ENCODE results near the gene PKMYT1. TPM values are rescaled to one million over a fixed set of nuclear protein-coding genes. Genes with fewer than 3 reads are reported as not detected.
"Not testable (repeated sequence)": the region's sequence is repeated elsewhere in the genome, so short reads cannot be mapped to it uniquely, and the experiment has no call there.

The PKMYT1 gene
- total and polyA plus RNA-seq, 11 donors = 0.72 to 11.9 (median 1.2) TPM

DNA sequence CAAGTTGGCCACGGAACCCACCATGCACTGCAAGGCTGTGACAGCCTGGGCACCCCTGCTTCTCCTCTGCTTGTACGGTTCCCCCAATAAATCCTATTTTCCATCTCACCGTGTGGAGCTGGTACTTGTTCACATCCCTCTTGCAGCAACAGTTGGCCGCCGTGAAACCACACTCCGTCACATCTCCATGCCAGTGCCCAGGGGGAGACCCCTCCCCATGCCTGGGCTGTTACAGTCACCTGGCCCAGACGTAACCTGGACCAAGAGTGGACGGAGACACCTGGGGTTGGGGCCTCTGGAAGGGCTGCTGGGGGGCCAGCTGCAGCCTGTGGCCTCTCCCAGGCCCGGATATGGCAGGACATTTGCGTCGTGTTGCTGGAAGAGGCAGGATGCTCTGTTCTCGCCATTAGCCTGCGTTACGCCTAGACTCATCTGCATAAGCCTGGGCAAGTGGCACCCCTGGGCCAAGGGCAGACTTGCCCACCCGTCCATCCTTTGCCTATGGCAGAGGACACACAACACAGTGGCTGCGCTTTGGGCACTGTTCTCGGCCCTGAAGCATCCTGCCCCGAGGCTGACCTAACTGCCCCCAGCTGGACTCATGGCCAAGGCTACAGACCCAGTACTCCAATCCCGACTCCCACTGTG is 30.4 kb downstream of the PKMYT1 start:
- Histone ChIP-seq H3K27ac (no peak overlapping the region), H3K4me1 (no peaks in the 10 kb centered on the region), H3K4me3 (no peak overlapping the region), H3K27me3 (peaks cover 0 to 11% (median 3%) of the 10 kb centered on the region in 9 donors), H3K36me3 (peaks cover 0 to 31% (median 24%) of the 10 kb centered on the region in 9 donors), H3K9me3 (no peaks in the 10 kb centered on the region)
- DNase-seq (no peak), ATAC-seq (peak in 1 of 4 donors; percentile 4)
- intact Hi-C loops (cut with DNase I) = no loop called here
- WGBS, 4 donors = 85 to 92% (median 90%) methylated on average over 14 to 19 of the region's 19 CpGs
- TF ChIP-seq POLR2A (IDR thresholded peaks at IDR 0.05) = no peak
- TF ChIP-seq, protein P1, sequence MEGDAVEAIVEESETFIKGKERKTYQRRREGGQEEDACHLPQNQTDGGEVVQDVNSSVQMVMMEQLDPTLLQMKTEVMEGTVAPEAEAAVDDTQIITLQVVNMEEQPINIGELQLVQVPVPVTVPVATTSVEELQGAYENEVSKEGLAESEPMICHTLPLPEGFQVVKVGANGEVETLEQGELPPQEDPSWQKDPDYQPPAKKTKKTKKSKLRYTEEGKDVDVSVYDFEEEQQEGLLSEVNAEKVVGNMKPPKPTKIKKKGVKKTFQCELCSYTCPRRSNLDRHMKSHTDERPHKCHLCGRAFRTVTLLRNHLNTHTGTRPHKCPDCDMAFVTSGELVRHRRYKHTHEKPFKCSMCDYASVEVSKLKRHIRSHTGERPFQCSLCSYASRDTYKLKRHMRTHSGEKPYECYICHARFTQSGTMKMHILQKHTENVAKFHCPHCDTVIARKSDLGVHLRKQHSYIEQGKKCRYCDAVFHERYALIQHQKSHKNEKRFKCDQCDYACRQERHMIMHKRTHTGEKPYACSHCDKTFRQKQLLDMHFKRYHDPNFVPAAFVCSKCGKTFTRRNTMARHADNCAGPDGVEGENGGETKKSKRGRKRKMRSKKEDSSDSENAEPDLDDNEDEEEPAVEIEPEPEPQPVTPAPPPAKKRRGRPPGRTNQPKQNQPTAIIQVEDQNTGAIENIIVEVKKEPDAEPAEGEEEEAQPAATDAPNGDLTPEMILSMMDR (IDR thresholded peaks at IDR 0.05) = no peak

DNA sequence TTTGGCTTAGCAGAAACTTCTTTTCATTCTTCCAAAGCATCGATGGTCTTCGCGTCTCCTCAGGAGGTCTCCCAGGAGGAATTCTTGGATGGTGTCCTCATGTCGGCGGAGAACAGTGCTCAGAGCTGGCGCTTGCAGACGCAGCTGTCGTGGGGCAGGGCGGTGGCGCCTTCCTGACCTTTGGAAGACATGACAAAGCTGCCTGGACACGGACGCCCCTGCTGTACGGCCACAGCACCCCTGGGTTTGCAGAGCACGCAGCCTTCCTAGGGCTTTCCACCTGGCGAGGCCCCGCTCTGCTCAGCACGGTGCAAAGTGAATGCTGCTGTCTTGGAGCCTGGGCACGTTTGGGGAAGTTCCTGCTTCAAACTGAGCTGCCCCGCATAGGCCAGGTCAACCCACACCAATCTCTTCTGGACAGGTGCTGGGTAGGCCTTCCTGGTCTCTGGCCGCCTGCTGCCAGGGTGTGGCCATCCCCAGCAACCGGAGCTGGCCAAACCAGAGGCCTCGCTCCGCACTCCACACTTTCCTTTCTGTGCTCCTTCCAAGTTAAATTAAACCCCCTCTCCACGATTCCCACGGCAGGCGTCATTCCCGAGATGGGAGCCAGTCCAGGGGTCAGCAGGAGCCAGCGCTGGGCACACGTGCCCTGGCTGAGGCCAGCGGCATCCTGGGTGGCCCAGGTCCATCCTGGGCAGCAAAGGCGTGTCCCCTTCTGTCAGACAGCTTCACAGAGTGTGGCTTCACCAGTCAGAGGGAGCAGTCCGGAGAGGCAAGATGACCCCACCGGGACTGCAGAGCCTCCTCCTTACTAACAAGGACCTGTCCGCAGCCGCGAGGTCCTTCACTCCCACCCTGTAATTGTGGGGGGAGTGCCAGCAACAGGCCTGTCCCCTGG is 31.2 kb downstream of the PKMYT1 start:
- Histone ChIP-seq H3K4me3 (no peak overlapping the region), H3K27ac (no peak overlapping the region), H3K4me1 (no peaks in the 10 kb centered on the region), H3K36me3 (peaks cover 0 to 38% (median 29%) of the 10 kb centered on the region in 9 donors), H3K27me3 (peaks cover 0 to 5% (median 0%) of the 10 kb centered on the region in 9 donors), H3K9me3 (no peaks in the 10 kb centered on the region)
- DNase-seq (peak in 1 of 5 donors; percentile 51), ATAC-seq (peak in 1 of 4 donors; percentile 19)
- 80 to 89% (median 86%) methylated on average over 35 to 36 of the region's 36 CpGs for WGBS, 4 donors
- no peak for TF ChIP-seq POLR2A (IDR thresholded peaks at IDR 0.05)
- TF ChIP-seq, protein P1 (IDR thresholded peaks at IDR 0.05) = no peak
- intact Hi-C loops (cut with DNase I) = no loop called here

DNA sequence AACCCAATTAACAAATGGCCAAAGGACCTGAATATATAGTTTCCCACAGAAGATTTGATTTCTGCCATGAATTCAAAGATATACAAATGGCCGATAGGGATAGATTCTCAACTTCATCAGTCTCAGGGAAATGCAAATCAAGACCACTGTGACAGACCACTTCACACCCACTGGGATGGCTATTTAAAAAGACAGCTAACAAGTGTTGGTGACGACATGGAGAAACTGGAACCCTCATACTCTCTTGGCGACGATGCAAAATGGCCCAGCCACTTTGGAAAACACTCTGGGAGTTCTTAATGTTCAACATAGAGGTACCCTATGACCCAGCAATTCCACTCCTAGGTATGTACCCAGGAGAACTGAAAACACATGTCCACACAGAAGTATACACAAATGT is 33.6 kb downstream of the PKMYT1 start:
- Histone ChIP-seq H3K36me3 (peaks cover 0 to 62% (median 43%) of the 10 kb centered on the region in 9 donors), H3K4me3 (no peak overlapping the region), H3K4me1 (no peaks in the 10 kb centered on the region), H3K27me3 (no peaks in the 10 kb centered on the region), H3K27ac (no peak overlapping the region), H3K9me3 (no peaks in the 10 kb centered on the region)
- no peak for DNase-seq
- intact Hi-C loops (cut with DNase I) = no loop called here
- 95 to 98% (median 96%) methylated on average over 4 of the region's 4 CpGs for WGBS, 4 donors
- no peak for ATAC-seq
- TF ChIP-seq POLR2A (IDR thresholded peaks at IDR 0.05) = no peak
- TF ChIP-seq, protein P1 (IDR thresholded peaks at IDR 0.05) = no peak

DNA sequence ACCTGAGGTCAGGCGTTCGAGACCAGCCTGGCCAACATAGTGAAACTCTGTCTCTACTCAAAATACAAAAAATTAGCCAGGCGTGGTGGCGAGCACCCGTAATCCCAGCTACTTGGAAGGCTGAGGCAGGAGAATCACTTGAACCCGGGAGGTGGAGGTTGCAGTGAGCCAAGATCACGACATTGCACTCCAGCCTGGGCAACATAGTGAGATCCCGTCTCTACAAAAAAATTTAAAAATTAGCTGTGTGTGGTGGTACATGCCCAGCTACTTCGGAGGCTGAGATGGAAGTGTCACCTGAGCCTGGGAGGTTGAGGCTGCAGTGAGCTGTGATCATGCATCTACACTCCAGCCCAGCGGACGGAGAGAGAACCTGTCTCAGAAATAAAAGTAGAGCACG is 36.5 kb downstream of the PKMYT1 start:
- 75 to 92% (median 88%) methylated on average over 11 to 12 of the region's 12 CpGs for WGBS, 4 donors
- ATAC-seq; H3K4me1 ChIP-seq; H3K4me3 ChIP-seq; intact Hi-C loops (cut with DNase I); H3K27ac ChIP-seq; DNase-seq; H3K27me3 ChIP-seq; H3K9me3 ChIP-seq: not testable (repeated sequence)
- H3K36me3 ChIP-seq = peaks cover 0 to 79% (median 59%) of the 10 kb centered on the region in 9 donors
